ENCODE data around the gene RERE.
A peak's percentile ranks its signal among the peaks of the same experiment; 100 is the strongest.

RERE gene

GRCh38 chr1:8817412-8818324, at the start of gene RERE:
RERE (minus strand) TSS chr1:8817640.
- DNase-seq: peak; percentile 97

- no peak for DNase-seq
These were observed 49.5 kb upstream of the RERE start for GRCh38 chr1:8866792-8867415.

- no peak for DNase-seq
These were observed 48.8 kb upstream of the RERE start for GRCh38 chr1:8866173-8866791.

GRCh38 chr1:8864713-8865344, 47.4 kb upstream of the RERE start:
- DNase-seq: no peak

- DNase-seq: no peak
These were observed 46.4 kb upstream of the RERE start for GRCh38 chr1:8863794-8864233.

GRCh38 chr1:8863138-8863537, 45.7 kb upstream of the RERE start:
- DNase-seq: no peak

GRCh38 chr1:8862528-8862927, 45.1 kb upstream of the RERE start:
- DNase-seq: no peak

GRCh38 chr1:8860738-8861516, 43.5 kb upstream of the RERE start:
- DNase-seq: no peak

- DNase-seq: peak; percentile 58
These were observed 41.7 kb upstream of the RERE start for GRCh38 chr1:8858888-8859706.

- peak; percentile 47 for DNase-seq
These were observed 40.8 kb upstream of the RERE start for GRCh38 chr1:8858112-8858668.

- DNase-seq: no peak
These were observed 39.4 kb upstream of the RERE start for GRCh38 chr1:8856689-8857412.

GRCh38 chr1:8854240-8854639, 36.8 kb upstream of the RERE start:
- DNase-seq: no peak

GRCh38 chr1:8851060-8851459, 33.6 kb upstream of the RERE start:
- DNase-seq: no peak

GRCh38 chr1:8848663-8849386, 31.4 kb upstream of the RERE start:
- DNase-seq: peak; percentile 95

GRCh38 chr1:8847990-8848389, 30.6 kb upstream of the RERE start:
- DNase-seq: peak; percentile 53

GRCh38 chr1:8846263-8846662, 28.8 kb upstream of the RERE start:
- no peak for DNase-seq

GRCh38 chr1:8845104-8846097, 28.0 kb upstream of the RERE start:
- no peak for DNase-seq

- peak; percentile 57 for DNase-seq
These were observed 27.1 kb upstream of the RERE start for GRCh38 chr1:8844501-8845006.
